ENCODE measurements around the gene DDRGK1.
"Not testable (repeated sequence)": the region's sequence is repeated elsewhere in the genome, so short reads cannot be mapped to it uniquely, and the experiment has no call there.

Gene DDRGK1

GRCh38 chr20:3164763-3165410 lies 39.6 kb downstream of the DDRGK1 start:
- no peak for DNase-seq (ENCODE audit: low read depth)

- no peak for DNase-seq (ENCODE audit: low read depth)
These were observed 40.3 kb downstream of the DDRGK1 start for GRCh38 chr20:3164043-3164762.

GRCh38 chr20:3163099-3164042 lies 41.1 kb downstream of the DDRGK1 start:
- no peak for DNase-seq (ENCODE audit: low read depth)

- no peak for DNase-seq (ENCODE audit: low read depth)
These were observed 42.3 kb downstream of the DDRGK1 start for GRCh38 chr20:3162080-3162611.

- no peak for DNase-seq (ENCODE audit: low read depth)
These were observed 43.0 kb downstream of the DDRGK1 start for GRCh38 chr20:3161316-3162079.

- no peak for DNase-seq (ENCODE audit: low read depth)
These were observed 44.1 kb downstream of the DDRGK1 start for GRCh38 chr20:3160418-3160817.

- DNase-seq (ENCODE audit: low read depth) = peak; percentile 26
These were observed 45.5 kb downstream of the DDRGK1 start for GRCh38 chr20:3158968-3159431.

GRCh38 chr20:3157817-3158216 lies 46.7 kb downstream of the DDRGK1 start:
- DNase-seq (ENCODE audit: low read depth) = no peak

- DNase-seq (ENCODE audit: low read depth) = no peak
These were observed 47.5 kb downstream of the DDRGK1 start for GRCh38 chr20:3156811-3157619.

- not testable (repeated sequence) for DNase-seq (ENCODE audit: low read depth)
These were observed 52.3 kb downstream of the DDRGK1 start for GRCh38 chr20:3152057-3152644.

- no peak for DNase-seq (ENCODE audit: low read depth)
These were observed 53.6 kb downstream of the DDRGK1 start for GRCh38 chr20:3150908-3151307.

- no peak for DNase-seq (ENCODE audit: low read depth)
These were observed 57.6 kb downstream of the DDRGK1 start for GRCh38 chr20:3146732-3147341.

GRCh38 chr20:3141757-3142156 lies 62.7 kb downstream of the DDRGK1 start:
- DNase-seq (ENCODE audit: low read depth) = no peak

Data from fibroblast of gingiva (primary cell).